NCI-H2081 (cell line): ENCODE data around the gene CCDC8.
"Not testable (repeated sequence)": the region's sequence is repeated elsewhere in the genome, so short reads cannot be mapped to it uniquely, and the experiment has no call there.

ENCODE experiments used
- DNase-seq, 2 experiments: peaks; one replicate each; lab custom pipeline; 2025; lab: John Stamatoyannopoulos, UW

Gene CCDC8, protein sequence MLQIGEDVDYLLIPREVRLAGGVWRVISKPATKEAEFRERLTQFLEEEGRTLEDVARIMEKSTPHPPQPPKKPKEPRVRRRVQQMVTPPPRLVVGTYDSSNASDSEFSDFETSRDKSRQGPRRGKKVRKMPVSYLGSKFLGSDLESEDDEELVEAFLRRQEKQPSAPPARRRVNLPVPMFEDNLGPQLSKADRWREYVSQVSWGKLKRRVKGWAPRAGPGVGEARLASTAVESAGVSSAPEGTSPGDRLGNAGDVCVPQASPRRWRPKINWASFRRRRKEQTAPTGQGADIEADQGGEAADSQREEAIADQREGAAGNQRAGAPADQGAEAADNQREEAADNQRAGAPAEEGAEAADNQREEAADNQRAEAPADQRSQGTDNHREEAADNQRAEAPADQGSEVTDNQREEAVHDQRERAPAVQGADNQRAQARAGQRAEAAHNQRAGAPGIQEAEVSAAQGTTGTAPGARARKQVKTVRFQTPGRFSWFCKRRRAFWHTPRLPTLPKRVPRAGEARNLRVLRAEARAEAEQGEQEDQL

DNA sequence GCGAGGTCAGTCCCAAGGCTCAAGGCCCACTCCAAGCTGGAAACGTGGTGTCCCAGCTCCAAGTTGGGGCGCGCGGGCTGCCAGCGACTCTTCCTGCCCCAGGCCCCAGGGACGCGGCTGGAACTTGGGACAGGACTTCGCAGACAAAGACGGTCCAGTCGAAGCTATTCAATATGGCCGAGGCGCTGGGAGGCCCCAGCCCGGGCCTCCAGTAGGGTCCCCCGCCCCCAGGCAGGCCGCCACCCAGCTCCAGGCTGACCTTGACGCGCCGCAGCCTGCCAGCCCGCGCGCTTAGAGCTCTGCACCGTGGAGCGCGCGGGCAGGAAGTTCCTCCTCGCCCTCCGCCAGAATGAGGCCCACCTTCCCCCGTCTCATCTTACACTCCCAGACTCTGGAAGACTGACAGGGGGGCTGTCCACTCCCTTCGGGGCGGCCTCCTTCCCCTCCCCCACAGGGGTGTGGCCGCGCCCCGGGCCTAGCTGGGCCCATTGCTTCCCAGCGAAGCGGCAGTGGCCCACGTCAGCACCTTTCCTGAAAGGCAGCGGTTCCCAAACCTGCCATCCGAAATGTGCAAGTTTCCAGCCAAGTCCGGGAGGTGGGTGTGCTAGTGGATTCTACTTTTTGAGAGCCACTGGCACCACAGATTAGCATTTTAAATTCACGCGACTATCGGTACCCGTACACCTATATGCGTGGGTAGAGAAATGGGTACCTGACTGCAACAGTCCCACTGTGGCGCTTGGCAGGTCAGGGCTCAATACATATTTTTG is at the start of gene CCDC8:
TSS of gene CCDC8 (minus strand) at position 303 of the 770 bp plus-strand sequence. CDS start 754 bp downstream, outside the sequence.
- no peak for DNase-seq

DNA sequence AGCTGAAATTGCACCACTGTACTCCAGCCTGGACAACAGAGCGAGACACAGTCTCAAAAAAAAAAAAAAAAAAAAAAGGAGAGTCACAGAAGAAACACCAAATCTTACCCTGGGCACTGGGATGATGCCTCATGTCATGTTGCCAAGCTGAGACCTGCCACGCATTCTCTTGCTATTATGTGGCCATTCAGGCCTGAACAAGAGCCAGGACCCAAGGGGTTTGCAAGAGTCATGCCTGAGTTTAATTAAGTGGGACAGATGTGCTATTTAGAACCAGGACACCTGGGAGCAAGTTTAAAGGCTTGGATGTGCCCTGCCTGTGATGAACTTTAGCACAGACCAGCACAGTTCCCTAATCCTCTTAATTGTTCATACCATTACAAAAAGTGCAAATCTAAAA is 48.2 kb upstream of the CCDC8 start:
- DNase-seq, result no peak

DNA sequence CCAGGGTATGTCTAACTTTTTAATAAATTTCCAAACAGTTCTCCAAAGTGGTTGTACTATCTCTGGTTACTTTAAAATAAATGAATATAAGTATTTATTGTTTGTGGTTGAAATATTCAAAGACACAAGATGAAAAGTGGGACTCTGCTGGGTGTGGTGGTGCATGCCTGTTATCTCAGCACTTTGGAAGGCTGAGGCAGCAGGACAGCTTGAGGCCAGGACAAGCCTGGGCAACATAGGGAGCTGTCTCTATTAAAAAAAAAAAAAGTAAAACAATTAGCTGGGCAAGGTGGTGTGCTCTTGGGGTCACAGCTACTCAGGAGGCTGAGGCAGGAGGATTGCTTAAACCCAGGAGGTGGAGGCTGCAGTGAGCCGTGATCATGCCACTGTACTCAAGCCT is 47.6 kb upstream of the CCDC8 start:
- DNase-seq, result no peak

- DNase-seq, result no peak
Measured at GRCh38 chr19:46460055-46460454, 46.7 kb upstream of the CCDC8 start.

GRCh38 chr19:46456930-46457329 is 43.6 kb upstream of the CCDC8 start:
- DNase-seq, result no peak

DNA sequence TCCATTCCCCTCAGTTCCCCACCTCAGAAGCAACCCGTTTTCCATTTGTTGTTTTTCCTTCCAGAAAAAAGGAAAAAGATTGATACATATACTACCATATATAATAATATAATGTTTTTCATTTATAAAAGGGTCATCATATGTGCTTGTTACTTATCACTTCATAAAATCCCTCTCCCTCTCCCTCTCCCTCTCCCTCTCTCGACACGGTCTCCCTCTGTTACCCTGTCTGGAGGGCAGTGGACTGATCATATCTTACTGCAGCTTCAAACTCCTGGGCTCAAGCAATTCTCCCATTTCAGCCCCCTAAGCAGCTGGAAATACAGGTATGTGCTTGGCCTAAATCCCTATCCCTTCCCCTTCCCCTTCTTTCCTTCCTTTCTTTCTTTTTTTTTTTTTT is 40.9 kb upstream of the CCDC8 start:
- no peak for DNase-seq

- DNase-seq, result no peak
Measured at GRCh38 chr19:46453661-46454060, 40.3 kb upstream of the CCDC8 start.

- no peak for DNase-seq
Measured at GRCh38 chr19:46452186-46452585, 38.8 kb upstream of the CCDC8 start.

DNA sequence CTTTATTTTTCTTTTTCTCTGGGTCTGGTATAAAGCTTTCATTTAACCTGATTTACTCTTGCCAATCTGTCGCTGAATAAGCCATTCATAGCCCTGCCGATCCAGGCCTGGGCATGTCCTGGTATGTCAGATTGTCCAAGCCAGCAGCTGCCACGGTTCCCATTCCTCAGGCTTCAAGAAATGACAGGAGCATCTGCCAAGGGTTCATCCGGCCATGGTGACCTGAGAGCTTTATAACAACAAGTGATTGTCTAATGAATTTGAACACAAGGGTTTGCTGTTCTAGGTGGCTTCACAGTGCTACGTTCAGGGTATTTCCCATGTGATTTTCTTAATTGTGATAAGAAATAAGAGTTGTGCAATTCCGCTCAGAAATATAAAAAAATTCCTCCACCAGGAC is 38.0 kb upstream of the CCDC8 start:
- DNase-seq, result no peak

GRCh38 chr19:46450737-46451136 is 37.4 kb upstream of the CCDC8 start:
- no peak for DNase-seq

GRCh38 chr19:46449228-46449627 is 35.9 kb upstream of the CCDC8 start:
- no peak for DNase-seq

GRCh38 chr19:46448601-46449000 is 35.2 kb upstream of the CCDC8 start:
- DNase-seq, result no peak

GRCh38 chr19:46447824-46448223 is 34.5 kb upstream of the CCDC8 start:
- DNase-seq, result no peak

- no peak for DNase-seq
Measured at GRCh38 chr19:46447006-46447405, 33.6 kb upstream of the CCDC8 start.

DNA sequence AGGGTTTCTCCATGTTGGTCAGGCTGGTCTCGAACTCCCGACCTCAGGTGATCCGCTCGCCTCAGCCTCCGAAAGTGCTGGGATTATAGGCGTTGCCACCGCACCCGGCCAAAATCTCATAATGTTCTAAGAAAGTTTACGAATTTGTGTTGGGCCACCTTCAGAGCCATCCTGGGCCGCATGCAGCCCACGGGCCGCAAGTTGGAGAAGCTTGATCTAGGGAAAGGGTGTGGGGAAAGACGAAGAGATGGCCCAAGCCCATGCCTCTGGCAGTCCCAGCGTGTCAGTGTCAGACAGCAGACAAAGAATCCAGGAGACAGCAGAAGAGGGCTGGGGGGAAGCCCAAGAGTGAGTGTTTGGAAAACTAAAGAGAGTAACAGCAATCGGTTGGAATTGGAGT is 32.7 kb upstream of the CCDC8 start:
- no peak for DNase-seq

DNA sequence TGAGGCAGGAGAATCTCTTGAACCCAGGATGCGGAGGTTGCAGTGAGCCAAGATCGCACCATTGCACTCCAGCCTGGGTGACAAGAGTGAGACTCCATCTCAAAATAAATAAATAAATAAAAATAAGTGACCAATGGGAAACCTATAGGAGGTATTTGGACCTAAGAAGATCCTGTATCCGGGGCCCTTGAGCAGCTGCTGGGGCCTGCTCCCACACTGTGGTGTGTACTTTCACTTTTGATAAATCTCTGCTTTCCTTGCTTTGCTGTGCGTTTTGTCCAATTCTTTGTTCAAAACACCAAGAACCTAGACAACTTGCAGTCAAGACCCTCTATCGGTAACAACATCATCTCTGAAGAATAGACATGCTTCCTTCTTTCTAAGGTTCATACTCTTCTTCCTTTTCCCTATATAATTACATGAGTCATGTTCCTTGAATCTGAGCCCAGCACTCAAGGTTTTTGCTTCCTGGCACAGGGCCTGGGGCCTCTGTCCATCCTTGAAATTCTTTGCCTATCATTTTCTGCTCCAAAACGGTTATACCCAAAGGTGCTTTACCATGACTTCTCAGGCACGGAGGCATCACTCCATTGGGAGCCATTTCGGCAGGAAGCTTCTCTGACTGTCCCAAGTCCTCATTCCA is 29.6 kb upstream of the CCDC8 start:
- no peak for DNase-seq

DNA sequence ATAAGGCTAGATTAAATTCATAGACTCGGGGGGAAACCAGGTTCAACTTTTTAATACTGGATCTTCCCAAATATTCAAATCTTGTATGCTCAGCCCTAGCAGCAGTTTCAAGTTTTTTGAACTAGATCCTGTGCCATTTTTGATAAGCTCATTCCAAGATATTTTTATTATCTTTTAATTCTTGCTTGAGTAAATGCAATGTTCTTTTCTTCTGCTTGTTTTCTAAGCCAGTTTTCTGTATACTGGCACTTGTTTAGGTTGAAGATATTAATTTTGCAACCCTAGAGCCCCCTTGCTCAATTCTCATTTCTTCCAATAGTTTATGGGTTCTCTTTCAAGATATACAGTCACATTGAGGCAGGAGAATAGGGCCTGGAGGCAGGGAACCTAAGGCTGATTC is 28.5 kb upstream of the CCDC8 start:
- DNase-seq, result no peak

DNA sequence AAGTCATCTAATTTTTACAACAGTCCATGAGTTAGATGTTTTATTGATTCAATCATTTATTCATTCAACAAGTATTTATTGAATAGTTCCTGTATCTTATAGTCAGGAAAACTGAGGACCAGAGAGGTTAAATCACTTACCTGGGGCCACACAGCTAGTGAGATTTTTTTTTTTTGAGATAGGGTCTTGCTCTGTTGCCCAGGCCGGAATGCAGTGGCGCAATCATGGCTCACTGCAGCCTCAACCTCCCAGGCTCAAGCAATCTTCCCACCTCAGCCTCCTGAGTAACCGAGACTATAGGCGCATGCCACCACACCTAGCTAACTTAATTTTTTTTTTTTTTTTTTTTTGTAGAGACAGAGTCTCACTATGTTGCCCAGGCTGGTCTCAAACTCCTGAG is 22.3 kb upstream of the CCDC8 start:
- not testable (repeated sequence) for DNase-seq

- DNase-seq, result no peak
Measured at GRCh38 chr19:46435009-46435408, 21.6 kb upstream of the CCDC8 start.

DNA sequence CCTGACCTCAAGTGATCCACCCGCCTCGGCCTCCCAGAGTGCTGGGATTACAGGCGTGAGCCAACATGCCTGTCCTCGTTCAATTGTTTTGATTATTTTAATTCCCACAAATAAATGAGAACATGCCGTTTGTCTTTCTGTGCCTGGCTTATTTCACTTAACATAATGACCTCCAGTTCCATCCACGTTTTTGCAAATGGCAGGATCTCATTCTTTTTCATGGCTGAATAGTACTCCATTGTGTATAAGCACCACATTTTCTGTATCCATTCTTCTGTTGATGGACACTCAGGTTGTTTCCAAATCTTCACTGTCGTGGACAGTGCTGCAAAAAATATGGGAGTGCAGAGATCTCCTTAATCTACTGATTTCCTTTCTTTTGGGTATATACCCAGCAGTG is 20.1 kb upstream of the CCDC8 start:
- not testable (repeated sequence) for DNase-seq

GRCh38 chr19:46431824-46432223 is 18.5 kb upstream of the CCDC8 start:
- no peak for DNase-seq

GRCh38 chr19:46429999-46430398 is 16.6 kb upstream of the CCDC8 start:
- DNase-seq, result no peak
